GM21528 (cell line): ENCODE data around the gene MIXL1.
"Not testable (repeated sequence)": the region's sequence is repeated elsewhere in the genome, so short reads cannot be mapped to it uniquely, and the experiment has no call there.

ENCODE experiments used
- ATAC-seq: cut with Tn5 transposase; IDR thresholded peaks from one replicate; pipeline ENCODE4 v1.9.1; 2021; ENCODE audit warnings: mild to moderate bottlenecking, moderate library complexity; ENCODE audit not compliant: unreplicated experiment, low FRiP score

Gene MIXL1

GRCh38 chr1:226223157-226223785, at the start of gene MIXL1:
Gene MIXL1 (plus strand): TSS chr1:226223664. CDS start chr1:226223682, 18 bp downstream.
- peak; percentile 39 for ATAC-seq

- no peak for ATAC-seq
Observed at GRCh38 chr1:226176870-226177269, 46.6 kb upstream of the MIXL1 start.

- no peak for ATAC-seq
Observed at GRCh38 chr1:226181996-226182714, 41.3 kb upstream of the MIXL1 start.

- no peak for ATAC-seq
Observed at GRCh38 chr1:226185141-226186036, 38.1 kb upstream of the MIXL1 start.

- peak; percentile 95 for ATAC-seq
Observed at GRCh38 chr1:226186124-226187018, 37.1 kb upstream of the MIXL1 start, which contains the start of gene ACBD3. Gene ACBD3 (minus strand): TSS chr1:226186741. CDS start chr1:226186675, 66 bp downstream.

GRCh38 chr1:226187019-226187322, 36.5 kb upstream of the MIXL1 start:
- ATAC-seq: no peak

GRCh38 chr1:226187380-226187779, 36.1 kb upstream of the MIXL1 start:
- no peak for ATAC-seq

- ATAC-seq: no peak
Observed at GRCh38 chr1:226195144-226195543, 28.3 kb upstream of the MIXL1 start.

GRCh38 chr1:226199971-226200370, 23.5 kb upstream of the MIXL1 start:
- no peak for ATAC-seq

GRCh38 chr1:226201029-226201593, 22.4 kb upstream of the MIXL1 start:
- no peak for ATAC-seq

- no peak for ATAC-seq
Observed at GRCh38 chr1:226202246-226202645, 21.2 kb upstream of the MIXL1 start.

GRCh38 chr1:226202666-226203065, 20.8 kb upstream of the MIXL1 start:
- not testable (repeated sequence) for ATAC-seq

- ATAC-seq: no peak
Observed at GRCh38 chr1:226203240-226203639, 20.2 kb upstream of the MIXL1 start.

GRCh38 chr1:226203655-226204054, 19.8 kb upstream of the MIXL1 start:
- ATAC-seq: no peak

GRCh38 chr1:226204198-226204597, 19.3 kb upstream of the MIXL1 start:
- ATAC-seq: no peak

- ATAC-seq: no peak
Observed at GRCh38 chr1:226207048-226207447, 16.4 kb upstream of the MIXL1 start.

GRCh38 chr1:226209307-226210059, 14.0 kb upstream of the MIXL1 start:
- ATAC-seq: no peak

- ATAC-seq: no peak
Observed at GRCh38 chr1:226210571-226211176, 12.8 kb upstream of the MIXL1 start.
